Choroid plexus epithelial cell (primary cell): Measurements from ENCODE around the gene ARFGEF3.

Experiments used
- DNase-seq: peaks from one replicate; pipeline ENCODE4 v3.0.0-alpha.2; 2010; ENCODE audit warnings: low read depth
- H3K4me3 ChIP-seq: 2 replicates; pipeline ENCODE4 v1.5.1; 2011; ENCODE audit warnings: low read depth, mild to moderate bottlenecking, control low read depth, low read length, moderate library complexity
- CTCF ChIP-seq: conservative IDR thresholded peaks from 2 replicates; pipeline ENCODE4 v1.5.1; 2011; ENCODE audit warnings: low read depth, mild to moderate bottlenecking, control low read depth, inconsistent platforms, low read length, moderate library complexity

Gene ARFGEF3

GRCh38 chr6:138291036-138291848 is 129.5 kb downstream of the ARFGEF3 start:
- no peak for TF ChIP-seq CTCF
- no peak overlapping the region for H3K4me3 ChIP-seq
- peak; percentile 24 for DNase-seq

GRCh38 chr6:138291849-138292181 is 130.1 kb downstream of the ARFGEF3 start:
- H3K4me3 ChIP-seq = no peak overlapping the region
- no peak for DNase-seq
- no peak for TF ChIP-seq CTCF

- TF ChIP-seq CTCF = no peak
- DNase-seq = no peak
- no peak overlapping the region for H3K4me3 ChIP-seq
Measured at GRCh38 chr6:138292482-138292881, 130.7 kb downstream of the ARFGEF3 start.

DNA sequence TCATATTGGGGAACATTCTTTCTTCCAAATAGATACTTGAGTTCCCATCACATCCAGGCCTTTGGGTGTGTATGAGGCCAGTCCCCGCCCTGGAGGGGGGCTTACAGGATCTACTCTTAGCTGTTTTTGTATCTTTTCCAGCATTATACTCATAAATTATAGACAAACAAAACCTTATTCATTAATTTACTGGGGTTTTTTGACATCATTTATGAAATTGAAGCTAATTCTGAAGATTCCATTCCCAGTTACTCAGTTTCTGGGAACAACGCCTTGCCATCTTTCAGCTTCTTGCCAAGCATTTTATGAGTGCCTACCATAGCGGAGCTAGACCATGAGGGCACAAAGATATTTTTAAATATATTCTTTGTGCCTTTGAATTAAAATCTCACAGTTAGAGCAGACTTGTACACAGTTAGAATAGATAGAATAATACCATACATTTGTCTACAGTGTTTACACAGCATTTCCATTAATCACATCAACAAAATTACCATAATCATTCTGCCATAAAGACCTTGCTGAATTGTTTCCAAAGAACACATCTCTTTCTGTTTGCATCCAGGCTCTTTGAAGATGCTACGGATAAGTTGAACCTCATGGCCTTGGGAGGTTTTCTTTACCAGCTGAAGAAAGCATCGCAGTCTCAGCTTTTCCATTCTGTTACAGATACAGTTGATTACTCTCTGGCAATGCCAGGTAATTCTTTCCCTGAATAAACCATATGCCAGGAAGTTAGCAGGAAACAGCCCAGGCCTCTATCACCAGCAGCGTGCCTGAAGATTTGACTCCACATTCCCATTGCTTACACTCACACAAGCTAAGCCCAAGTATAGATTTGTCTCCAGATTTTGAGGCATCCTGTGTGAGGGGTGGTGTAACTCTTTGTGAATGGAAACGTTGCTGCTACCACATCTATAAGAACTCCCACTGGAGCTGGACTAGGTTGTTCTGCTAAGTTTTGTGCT is 132.0 kb downstream of the ARFGEF3 start:
- no peak overlapping the region for H3K4me3 ChIP-seq
- DNase-seq = no peak
- TF ChIP-seq CTCF = no peak

GRCh38 chr6:138296381-138296780 is 134.6 kb downstream of the ARFGEF3 start:
- no peak for DNase-seq
- TF ChIP-seq CTCF = no peak

GRCh38 chr6:138296786-138297185 is 135.0 kb downstream of the ARFGEF3 start:
- no peak for DNase-seq
- no peak for TF ChIP-seq CTCF
- H3K4me3 ChIP-seq = no peak overlapping the region

More at GRCh38 chr6:138296381-138296780, 134.6 kb downstream of the ARFGEF3 start:
- no peak overlapping the region for H3K4me3 ChIP-seq
